H9 (cell line): Measurements from ENCODE around the gene LEKR1. TPM values are rescaled to one million over a fixed set of nuclear protein-coding genes. Genes with fewer than 3 reads are reported as not detected.

Source experiments
- DNase-seq: peaks from one replicate; pipeline ENCODE4 v3.0.0-alpha.2; 2017
- H2AFZ ChIP-seq: one replicate; pipeline ENCODE4 v1.6.1; 2013; ENCODE audit warnings: mild to moderate bottlenecking, low read length, control low read depth, moderate library complexity
- H2AK5ac ChIP-seq: 2 replicates; pipeline ENCODE4 v1.6.1; 2013; ENCODE audit warnings: low read length, control low read depth, mixed read lengths; ENCODE audit not compliant: insufficient read length
- H2BK120ac ChIP-seq: one replicate; pipeline ENCODE4 v1.6.1; 2013; ENCODE audit warnings: low read depth, mild to moderate bottlenecking, low read length, control low read depth, inconsistent platforms; ENCODE audit not compliant: poor library complexity, severe bottlenecking
- H2BK12ac ChIP-seq: 2 replicates; pipeline ENCODE4 v1.6.1; 2013; ENCODE audit warnings: low read length, control low read depth, mixed read lengths, low read depth; ENCODE audit not compliant: insufficient read length
- H2BK15ac ChIP-seq: 2 replicates; pipeline ENCODE4 v1.6.1; 2013; ENCODE audit warnings: low read depth, low read length, control low read depth
- H2BK20ac ChIP-seq: one replicate; pipeline ENCODE4 v1.6.1; 2013; ENCODE audit warnings: low read depth, mild to moderate bottlenecking, low read length, control low read depth, inconsistent platforms; ENCODE audit not compliant: poor library complexity, severe bottlenecking
- H2BK5ac ChIP-seq: 2 replicates; pipeline ENCODE4 v1.6.1; 2013; ENCODE audit warnings: low read length, control low read depth, mixed read lengths; ENCODE audit not compliant: insufficient read length
- H3K14ac ChIP-seq: 2 replicates; pipeline ENCODE4 v1.6.1; 2013; ENCODE audit warnings: low read length, control low read depth; ENCODE audit not compliant: insufficient read depth
- H3K18ac ChIP-seq: 2 replicates; pipeline ENCODE4 v1.6.1; 2013; ENCODE audit warnings: low read depth, mild to moderate bottlenecking, mixed read lengths, low read length, control low read depth; ENCODE audit not compliant: insufficient read length
- H3K23ac ChIP-seq: 2 replicates; pipeline ENCODE4 v1.6.1; 2013; ENCODE audit warnings: low read length, control low read depth, mixed read lengths, low read depth; ENCODE audit not compliant: insufficient read length
- H3K23me2 ChIP-seq: 2 replicates; pipeline ENCODE4 v1.6.1; 2013; ENCODE audit warnings: low read depth, mild to moderate bottlenecking, mixed read lengths, low read length, control low read depth; ENCODE audit not compliant: insufficient read length, poor library complexity, severe bottlenecking
- H3K27ac ChIP-seq: 2 replicates; pipeline ENCODE4 v1.5.1; 2013; ENCODE audit warnings: low read length, control low read depth, mixed read lengths, low read depth; ENCODE audit not compliant: insufficient read length
- H3K27me3 ChIP-seq: 2 replicates; pipeline ENCODE4 v1.6.1; 2013; ENCODE audit warnings: low read length, control low read depth, inconsistent platforms; ENCODE audit not compliant: insufficient read depth
- H3K4ac ChIP-seq: 2 replicates; pipeline ENCODE4 v1.6.1; 2013; ENCODE audit warnings: low read depth, mild to moderate bottlenecking, control low read depth, inconsistent platforms, low read length, moderate library complexity
- H3K4me1 ChIP-seq: 2 replicates; pipeline ENCODE4 v1.6.1; 2013; ENCODE audit warnings: low read length, control low read depth, inconsistent platforms; ENCODE audit not compliant: insufficient read depth
- H3K4me2 ChIP-seq: 2 replicates; pipeline ENCODE4 v1.6.1; 2013; ENCODE audit warnings: low read length, control low read depth, mixed read lengths; ENCODE audit not compliant: insufficient read length, insufficient read depth
- H3K56ac ChIP-seq: 2 replicates; pipeline ENCODE4 v1.6.1; 2013; ENCODE audit warnings: low read depth, mild to moderate bottlenecking, mixed read lengths, low read length, control low read depth; ENCODE audit not compliant: insufficient read length
- H3K79me1 ChIP-seq: 2 replicates; pipeline ENCODE4 v1.6.1; 2013; ENCODE audit warnings: low read depth, mild to moderate bottlenecking, moderate library complexity, low read length, control low read depth, inconsistent platforms; ENCODE audit not compliant: insufficient read depth, poor library complexity, severe bottlenecking
- H3K79me2 ChIP-seq: 2 replicates; pipeline ENCODE4 v1.6.1; 2013; ENCODE audit warnings: low read length, control low read depth, inconsistent platforms; ENCODE audit not compliant: insufficient read depth
- H3K9ac ChIP-seq: 2 replicates; pipeline ENCODE4 v1.6.1; 2013; ENCODE audit warnings: low read length, control low read depth, mixed read lengths; ENCODE audit not compliant: insufficient read length; ENCODE audit errors: extremely low read depth
- H3K9me3 ChIP-seq: one replicate; pipeline ENCODE4 v1.6.1; 2013; ENCODE audit warnings: low read depth, low read length, inconsistent platforms; ENCODE audit not compliant: control insufficient read depth
- H3T11ph ChIP-seq: one replicate; pipeline ENCODE4 v1.6.1; 2013; ENCODE audit warnings: mild to moderate bottlenecking, low read length, control low read depth, inconsistent platforms
- H4K20me1 ChIP-seq: one replicate; pipeline ENCODE4 v1.6.1; 2013; ENCODE audit not compliant: control insufficient read depth, insufficient read length, insufficient read depth
- H4K5ac ChIP-seq: 2 replicates; pipeline ENCODE4 v1.6.1; 2013; ENCODE audit warnings: low read depth, mild to moderate bottlenecking, mixed read lengths, low read length, control low read depth; ENCODE audit not compliant: insufficient read length
- H4K8ac ChIP-seq: replicated peaks from 2 replicates; pipeline ENCODE4 v1.6.1; 2013; ENCODE audit warnings: low read length, control low read depth, mixed read lengths, low read depth; ENCODE audit not compliant: insufficient read length
- H4K91ac ChIP-seq: 2 replicates; pipeline ENCODE4 v1.6.1; 2013; ENCODE audit warnings: low read depth, mild to moderate bottlenecking, moderate library complexity, mixed read lengths, low read length, control low read depth; ENCODE audit not compliant: insufficient read length
- H3K27ac Mint-ChIP-seq, 3 experiments: 2 replicates in 2 of 3; 3 replicates in 1 of 3; pipeline ENCODE4 v1.8.0; 2020 to 2021; ENCODE audit warnings: mixed read lengths in 3 of 3, mild to moderate bottlenecking in 1 of 3, moderate library complexity in 1 of 3
- H3K27me3 Mint-ChIP-seq: 2 replicates; pipeline ENCODE4 v1.8.0; 2021; ENCODE audit warnings: low read depth, mild to moderate bottlenecking, moderate library complexity, mixed read lengths
- H3K36me3 Mint-ChIP-seq, 3 experiments: 2 replicates in 2 of 3; 3 replicates in 1 of 3; pipeline ENCODE4 v1.8.0; 2020 to 2021; ENCODE audit warnings: low read depth in 3 of 3, mixed read lengths in 3 of 3; ENCODE audit not compliant: insufficient read depth in 1 of 3
- H3K4me1 Mint-ChIP-seq, 2 experiments: 2 replicates each; pipeline ENCODE4 v1.8.0; 2020; ENCODE audit warnings: mixed read lengths in 2 of 2
- H3K4me3 Mint-ChIP-seq, 2 experiments: 2 replicates in 1 of 2; 3 replicates in 1 of 2; pipeline ENCODE4 v1.8.0; 2020 to 2021; ENCODE audit warnings: mild to moderate bottlenecking in 2 of 2, mixed read lengths in 2 of 2, moderate library complexity in 1 of 2
- H3K9me3 Mint-ChIP-seq, 2 experiments: 2 replicates in 1 of 2; 3 replicates in 1 of 2; pipeline ENCODE4 v1.8.0; 2020; ENCODE audit warnings: mild to moderate bottlenecking in 2 of 2, mixed read lengths in 2 of 2, moderate library complexity in 1 of 2
- WGBS: extraction: QIAGEN DNeasy Blood & Tissue Kit; methylation state at CpG from one replicate; pipeline ENCODE4 v1.1.7; 2013; ENCODE audit warnings: missing lambda C conversion rate, low lambda C conversion rate, mixed read lengths; ENCODE audit not compliant: insufficient read length; ENCODE audit errors: extremely low coverage; 5-methylcytosine and 5-hydroxymethylcytosine counted together
- total RNA-seq: library from RNA; stranded (reverse); gene quantifications from 2 replicates; pipeline ENCODE4 v1.2.1, GENCODE V29; 2021
- TF ChIP-seq, protein P1 (sequence below): fragments of 200-600 bp; sonication (generic); conservative IDR thresholded peaks from 3 replicates; pipeline ENCODE4 v1.8.0; 2021; ENCODE audit warnings: antibody characterized with exemption, mild to moderate bottlenecking

LEKR1 gene
- total RNA-seq, 1 experiment from 2014 or later, result not detected

DNA sequence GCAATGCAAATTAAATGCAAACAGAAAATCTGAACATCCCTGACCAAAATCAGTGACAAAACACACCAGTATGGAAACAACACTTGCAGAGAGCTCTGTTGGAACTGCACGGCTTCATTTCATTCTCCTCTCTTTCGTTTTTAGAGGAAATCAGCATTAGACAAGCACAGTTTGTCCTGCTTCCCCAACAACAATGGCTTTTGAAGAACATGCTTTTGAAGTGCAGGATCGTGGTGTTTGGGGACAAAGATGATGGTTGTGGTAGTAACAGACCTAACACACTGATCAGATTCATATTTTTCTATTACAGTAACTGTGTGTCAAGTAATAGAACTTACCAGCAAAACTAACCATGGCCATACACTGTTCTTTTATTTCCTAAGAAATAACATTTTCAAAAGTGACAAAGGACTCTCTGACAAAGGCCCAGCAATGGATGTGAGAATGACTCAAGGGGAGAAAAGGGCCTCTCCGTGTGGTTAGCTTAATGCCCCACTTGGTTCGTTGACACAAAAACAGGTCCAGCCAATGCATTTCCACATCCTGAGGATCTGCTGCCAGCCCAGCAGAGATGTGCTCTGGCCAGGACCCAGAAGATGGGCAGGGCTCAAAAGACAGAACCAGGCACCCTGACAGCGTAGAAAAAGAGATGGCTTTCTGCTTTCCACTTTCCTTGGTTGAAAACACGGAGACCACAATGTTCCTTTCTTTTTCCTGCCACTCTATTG is 249.7 kb downstream of the LEKR1 start:
- DNase-seq, result no peak
- no peak overlapping the region for H4K5ac ChIP-seq
- Mint-ChIP-seq H3K4me3 (no peak overlapping the region), H3K36me3 (no peaks in the 10 kb centered on the region; a peak in 1 of 7 replicates), H3K9me3 (no peaks in the 10 kb centered on the region; a peak in 1 of 5 replicates), H3K4me1 (peaks cover 21 to 22% of the 10 kb centered on the region in 2 experiments), H3K27me3 (peaks cover 40% of the 10 kb centered on the region), H3K27ac (no peak overlapping the region)
- no peaks in the 10 kb centered on the region for H3K23me2 ChIP-seq
- no peak overlapping the region for H3K18ac ChIP-seq
- H4K8ac ChIP-seq, result no peak overlapping the region
- no peak overlapping the region for H2BK120ac ChIP-seq
- TF ChIP-seq, protein P1, sequence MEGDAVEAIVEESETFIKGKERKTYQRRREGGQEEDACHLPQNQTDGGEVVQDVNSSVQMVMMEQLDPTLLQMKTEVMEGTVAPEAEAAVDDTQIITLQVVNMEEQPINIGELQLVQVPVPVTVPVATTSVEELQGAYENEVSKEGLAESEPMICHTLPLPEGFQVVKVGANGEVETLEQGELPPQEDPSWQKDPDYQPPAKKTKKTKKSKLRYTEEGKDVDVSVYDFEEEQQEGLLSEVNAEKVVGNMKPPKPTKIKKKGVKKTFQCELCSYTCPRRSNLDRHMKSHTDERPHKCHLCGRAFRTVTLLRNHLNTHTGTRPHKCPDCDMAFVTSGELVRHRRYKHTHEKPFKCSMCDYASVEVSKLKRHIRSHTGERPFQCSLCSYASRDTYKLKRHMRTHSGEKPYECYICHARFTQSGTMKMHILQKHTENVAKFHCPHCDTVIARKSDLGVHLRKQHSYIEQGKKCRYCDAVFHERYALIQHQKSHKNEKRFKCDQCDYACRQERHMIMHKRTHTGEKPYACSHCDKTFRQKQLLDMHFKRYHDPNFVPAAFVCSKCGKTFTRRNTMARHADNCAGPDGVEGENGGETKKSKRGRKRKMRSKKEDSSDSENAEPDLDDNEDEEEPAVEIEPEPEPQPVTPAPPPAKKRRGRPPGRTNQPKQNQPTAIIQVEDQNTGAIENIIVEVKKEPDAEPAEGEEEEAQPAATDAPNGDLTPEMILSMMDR, result no peak
- no peak overlapping the region for H3K14ac ChIP-seq
- no peaks in the 10 kb centered on the region for H4K20me1 ChIP-seq
- no peak overlapping the region for H3K4me2 ChIP-seq
- H2AFZ ChIP-seq, result no peak overlapping the region
- H2AK5ac ChIP-seq, result no peak overlapping the region
- H2BK20ac ChIP-seq, result no peak overlapping the region
- H3K27me3 ChIP-seq, result no peaks in the 10 kb centered on the region
- H3K9ac ChIP-seq, result no peak overlapping the region
- H3K23ac ChIP-seq, result no peak overlapping the region
- no peak overlapping the region for H3T11ph ChIP-seq
- no peak overlapping the region for H2BK12ac ChIP-seq
- H3K79me2 ChIP-seq, result no peaks in the 10 kb centered on the region
- no peaks in the 10 kb centered on the region for H3K79me1 ChIP-seq
- no CpG with 5 or more reads among the region's 7 CpGs for WGBS
- no peak overlapping the region for H2BK15ac ChIP-seq
- no peaks in the 10 kb centered on the region for H3K9me3 ChIP-seq
- no peak overlapping the region for H3K4ac ChIP-seq
- H3K27ac ChIP-seq, result no peak overlapping the region
- no peak overlapping the region for H3K56ac ChIP-seq
- H4K91ac ChIP-seq, result no peak overlapping the region
- H3K4me1 ChIP-seq, result no peaks in the 10 kb centered on the region
- H2BK5ac ChIP-seq, result no peak overlapping the region
